Testis (tissue), 2 donors: ENCODE results near the gene ADGRE2.

Source experiments
- POLR2A ChIP-seq: fragments of 450-650 bp; IDR thresholded peaks from one replicate; pipeline ENCODE4 v1.6.1; 2017; ENCODE audit warnings: antibody characterized with exemption, mild to moderate bottlenecking, moderate library complexity
- TF ChIP-seq, protein P1 (sequence below), 3 experiments: fragments of 450-650 bp in 2 of 3; fragments of 200-600 bp in 1 of 3; sonication (generic) in 1 of 3; IDR thresholded peaks; one replicate each; pipeline ENCODE4 v1.5.1; 2016 to 2019; ENCODE audit warnings: antibody characterized with exemption in 3 of 3, mild to moderate bottlenecking in 2 of 3, moderate library complexity in 1 of 3

DNA sequence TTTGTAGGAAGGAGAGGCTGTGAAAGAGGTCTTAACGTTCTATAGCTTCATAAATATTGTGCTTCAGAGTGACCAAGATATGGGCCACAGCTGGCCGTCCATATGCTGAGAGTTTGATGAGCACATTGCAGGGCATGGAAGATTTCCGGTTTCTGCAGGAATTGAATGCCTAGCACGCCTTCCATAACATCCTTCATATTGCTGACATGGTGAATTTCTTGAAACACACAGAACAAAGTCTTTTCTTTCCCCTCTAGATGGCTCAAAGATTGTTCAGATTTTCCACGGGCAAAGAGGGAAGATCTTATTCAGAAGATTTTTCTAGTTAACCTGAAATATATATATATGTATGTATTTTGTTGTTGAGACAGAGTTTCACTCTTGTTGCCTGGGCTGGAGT, 42.4 kb downstream of the ADGRE2 start:
- TF ChIP-seq, protein P1, sequence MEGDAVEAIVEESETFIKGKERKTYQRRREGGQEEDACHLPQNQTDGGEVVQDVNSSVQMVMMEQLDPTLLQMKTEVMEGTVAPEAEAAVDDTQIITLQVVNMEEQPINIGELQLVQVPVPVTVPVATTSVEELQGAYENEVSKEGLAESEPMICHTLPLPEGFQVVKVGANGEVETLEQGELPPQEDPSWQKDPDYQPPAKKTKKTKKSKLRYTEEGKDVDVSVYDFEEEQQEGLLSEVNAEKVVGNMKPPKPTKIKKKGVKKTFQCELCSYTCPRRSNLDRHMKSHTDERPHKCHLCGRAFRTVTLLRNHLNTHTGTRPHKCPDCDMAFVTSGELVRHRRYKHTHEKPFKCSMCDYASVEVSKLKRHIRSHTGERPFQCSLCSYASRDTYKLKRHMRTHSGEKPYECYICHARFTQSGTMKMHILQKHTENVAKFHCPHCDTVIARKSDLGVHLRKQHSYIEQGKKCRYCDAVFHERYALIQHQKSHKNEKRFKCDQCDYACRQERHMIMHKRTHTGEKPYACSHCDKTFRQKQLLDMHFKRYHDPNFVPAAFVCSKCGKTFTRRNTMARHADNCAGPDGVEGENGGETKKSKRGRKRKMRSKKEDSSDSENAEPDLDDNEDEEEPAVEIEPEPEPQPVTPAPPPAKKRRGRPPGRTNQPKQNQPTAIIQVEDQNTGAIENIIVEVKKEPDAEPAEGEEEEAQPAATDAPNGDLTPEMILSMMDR (IDR thresholded peaks at IDR 0.05): no peak
- no peak for TF ChIP-seq POLR2A
